HG03060 (cell line): Measurements from ENCODE around the gene C4B.
"Not testable (repeated sequence)": the region's sequence is repeated elsewhere in the genome, so short reads cannot be mapped to it uniquely, and the experiment has no call there.

Source experiments
- ATAC-seq: cut with Tn5 transposase; IDR thresholded peaks from one replicate; pipeline ENCODE4 v1.9.1; 2021; ENCODE audit warnings: low read depth, moderate number of reproducible peaks; ENCODE audit not compliant: unreplicated experiment

The C4B gene

DNA sequence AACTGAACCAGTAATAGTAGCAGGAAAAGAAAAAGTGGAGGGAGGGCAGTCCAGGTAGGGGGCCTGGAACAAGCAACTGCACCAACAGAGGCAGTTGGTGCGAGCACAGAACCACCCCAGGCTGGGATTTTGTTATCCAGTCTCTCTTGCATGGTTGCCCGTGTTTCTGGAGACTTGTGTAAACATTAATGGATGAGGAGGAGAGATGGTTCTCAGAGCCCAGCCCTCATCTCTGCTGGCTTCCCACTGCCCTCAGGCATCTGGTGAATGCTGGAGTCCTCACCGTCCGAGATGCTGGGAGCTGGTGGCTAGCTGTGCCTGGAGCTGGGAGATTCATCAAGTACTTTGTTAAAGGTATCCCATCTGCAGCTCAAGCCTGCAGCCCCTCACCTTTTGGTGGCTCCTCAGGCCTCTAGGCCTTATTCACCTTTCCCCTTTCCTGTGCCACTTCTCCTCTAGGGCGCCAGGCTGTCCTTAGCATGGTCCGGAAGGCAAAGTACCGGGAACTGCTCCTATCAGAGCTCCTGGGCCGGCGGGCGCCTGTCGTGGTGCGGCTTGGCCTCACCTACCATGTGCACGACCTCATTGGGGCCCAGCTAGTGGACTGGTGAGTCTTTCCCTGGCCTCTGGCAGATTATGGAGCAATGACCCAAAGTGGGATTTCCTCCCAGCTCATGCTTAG lies 34.3 kb upstream of the C4B start:
- ATAC-seq, result not testable (repeated sequence)

DNA sequence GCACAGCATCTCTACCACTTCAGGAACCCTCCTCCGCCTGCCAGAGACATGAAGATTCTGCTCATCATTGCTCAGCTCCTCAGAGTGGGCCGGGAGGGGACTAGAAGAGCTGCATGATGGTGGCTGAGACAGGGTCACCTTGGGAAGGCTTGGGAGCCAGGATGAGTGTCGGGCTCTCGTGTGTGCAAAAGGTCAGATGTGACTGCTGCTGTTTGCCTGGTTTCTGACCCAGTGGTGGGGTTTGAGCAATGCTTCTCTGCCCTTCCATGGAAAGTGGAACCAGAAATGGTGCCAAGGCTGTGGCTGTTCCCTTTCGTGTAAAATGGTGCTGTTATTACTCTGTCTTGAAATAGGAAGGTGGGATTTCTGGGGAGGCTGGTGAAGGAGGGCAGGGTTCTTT lies 33.6 kb upstream of the C4B start:
- not testable (repeated sequence) for ATAC-seq

DNA sequence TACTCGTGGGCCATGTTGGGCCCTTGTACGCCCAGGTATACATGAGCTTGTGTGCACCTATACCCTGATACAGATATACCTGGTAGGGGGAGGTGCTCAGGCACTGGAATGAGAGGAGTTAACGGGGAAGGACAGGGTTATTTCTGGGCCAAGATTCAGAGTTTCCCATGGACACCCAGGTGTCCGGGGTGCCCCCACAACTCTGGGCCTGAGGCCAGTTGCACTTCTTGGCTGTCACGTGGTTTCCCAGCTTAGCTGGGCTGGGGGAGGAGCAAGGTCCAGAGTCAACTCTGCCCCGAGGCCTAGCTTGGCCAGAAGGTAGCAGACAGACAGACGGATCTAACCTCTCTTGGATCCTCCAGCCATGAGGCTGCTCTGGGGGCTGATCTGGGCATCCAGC lies 32.9 kb upstream of the C4B start, which contains the start of gene C4A:
C4A (plus strand) TSS at position 314 of the 400 bp plus-strand sequence; CDS start at position 365, 51 bp downstream.
- ATAC-seq, result not testable (repeated sequence)

DNA sequence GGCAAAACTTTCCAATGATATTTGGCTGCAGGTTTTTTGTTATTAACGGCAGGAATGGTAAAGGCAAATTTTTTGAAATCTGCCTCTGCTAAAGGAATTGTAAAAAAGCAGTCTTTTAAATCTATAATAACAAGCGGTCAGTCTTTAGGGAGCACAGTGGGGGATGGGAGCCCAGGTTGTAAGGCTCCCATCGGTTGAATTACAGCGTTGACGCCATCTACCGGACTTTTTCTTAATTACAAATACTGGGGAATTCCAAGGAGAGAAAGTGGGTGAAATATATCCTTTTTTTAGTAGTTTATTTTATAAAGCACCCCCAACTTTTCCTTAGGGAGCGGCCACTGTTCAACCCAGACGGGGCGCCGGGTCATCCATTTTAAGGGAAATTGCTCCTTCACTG lies 25.2 kb upstream of the C4B start:
- not testable (repeated sequence) for ATAC-seq

DNA sequence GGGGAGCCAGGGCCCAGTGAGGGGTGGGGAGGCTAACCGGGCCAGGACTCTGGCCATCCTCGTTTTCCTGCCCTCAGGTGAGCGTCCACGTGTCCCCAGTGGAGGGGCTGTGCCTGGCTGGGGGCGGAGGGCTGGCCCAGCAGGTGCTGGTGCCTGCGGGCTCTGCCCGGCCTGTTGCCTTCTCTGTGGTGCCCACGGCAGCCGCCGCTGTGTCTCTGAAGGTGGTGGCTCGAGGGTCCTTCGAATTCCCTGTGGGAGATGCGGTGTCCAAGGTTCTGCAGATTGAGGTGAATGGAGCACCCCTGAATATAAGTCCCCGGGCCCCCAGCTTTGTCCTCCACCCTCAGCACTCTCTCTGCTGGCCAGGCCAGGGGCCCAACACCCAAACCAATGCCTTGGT lies 20.2 kb upstream of the C4B start:
- not testable (repeated sequence) for ATAC-seq

DNA sequence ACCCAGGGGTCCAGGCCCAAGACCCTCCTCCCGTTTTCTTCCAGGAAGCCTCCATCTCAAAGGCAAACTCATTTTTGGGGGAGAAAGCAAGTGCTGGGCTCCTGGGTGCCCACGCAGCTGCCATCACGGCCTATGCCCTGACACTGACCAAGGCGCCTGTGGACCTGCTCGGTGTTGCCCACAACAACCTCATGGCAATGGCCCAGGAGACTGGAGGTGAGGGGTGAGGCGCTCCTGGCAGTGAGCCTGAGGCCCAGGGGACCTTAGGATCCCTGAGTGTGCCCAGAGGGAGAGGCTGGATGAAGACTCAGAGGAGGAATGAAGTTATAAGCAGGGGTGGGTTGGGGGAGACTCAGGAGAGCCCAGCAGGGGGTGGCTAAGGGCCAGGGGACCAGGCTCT lies 18.2 kb upstream of the C4B start:
- ATAC-seq, result not testable (repeated sequence)

DNA sequence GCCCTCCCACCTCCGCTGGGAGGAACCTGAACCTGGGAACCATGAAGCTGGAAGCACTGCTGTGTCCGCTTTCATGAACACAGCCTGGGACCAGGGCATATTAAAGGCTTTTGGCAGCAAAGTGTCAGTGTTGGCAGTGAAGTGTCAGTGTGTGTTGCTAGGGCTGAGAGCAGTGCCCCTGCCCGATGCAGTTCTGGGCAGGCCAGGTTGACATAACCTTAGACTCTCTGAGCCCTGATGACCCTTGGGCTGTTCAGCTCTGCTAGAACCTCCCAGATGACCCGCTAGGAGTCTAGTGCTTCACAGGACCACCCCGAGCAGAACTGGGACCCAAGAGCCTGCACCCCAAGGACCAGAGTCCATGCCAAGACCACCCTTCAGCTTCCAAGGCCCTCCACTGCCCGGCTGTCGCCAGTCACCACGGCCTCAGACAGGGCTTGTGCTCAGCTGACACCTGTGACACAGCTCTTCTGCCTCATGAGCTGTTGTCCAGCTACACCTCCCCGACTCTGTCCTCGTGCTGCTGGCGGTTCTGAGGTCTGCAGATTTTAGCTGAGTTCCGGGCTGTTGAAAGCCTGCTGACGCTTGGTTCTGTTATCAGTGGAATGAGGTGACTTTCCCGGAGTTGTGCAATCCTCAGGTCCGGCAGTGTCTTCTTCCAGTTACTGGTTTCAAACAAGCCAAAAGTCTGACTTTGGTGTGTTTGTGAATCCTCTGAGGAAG lies 11.9 kb upstream of the C4B start:
- not testable (repeated sequence) for ATAC-seq

DNA sequence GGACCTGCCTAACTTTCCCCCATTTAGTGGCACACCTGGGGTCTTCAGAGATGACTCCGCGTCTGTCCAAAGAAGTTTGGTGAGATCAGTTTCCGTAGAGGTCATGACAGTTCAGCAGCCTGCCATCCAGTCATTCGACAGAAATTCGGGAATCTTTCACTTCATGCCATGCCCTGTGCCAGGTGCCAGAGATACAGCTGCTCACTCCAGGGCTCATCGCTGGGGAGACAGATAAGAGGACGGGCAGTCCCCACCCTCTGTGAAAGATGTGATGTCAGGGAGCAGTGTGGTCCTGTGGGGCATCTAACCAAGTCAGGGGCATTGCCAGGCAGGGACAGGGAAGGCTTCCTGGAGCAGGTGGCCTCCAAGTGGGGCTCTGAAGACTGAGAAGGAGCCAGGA lies 11.3 kb upstream of the C4B start:
- not testable (repeated sequence) for ATAC-seq

DNA sequence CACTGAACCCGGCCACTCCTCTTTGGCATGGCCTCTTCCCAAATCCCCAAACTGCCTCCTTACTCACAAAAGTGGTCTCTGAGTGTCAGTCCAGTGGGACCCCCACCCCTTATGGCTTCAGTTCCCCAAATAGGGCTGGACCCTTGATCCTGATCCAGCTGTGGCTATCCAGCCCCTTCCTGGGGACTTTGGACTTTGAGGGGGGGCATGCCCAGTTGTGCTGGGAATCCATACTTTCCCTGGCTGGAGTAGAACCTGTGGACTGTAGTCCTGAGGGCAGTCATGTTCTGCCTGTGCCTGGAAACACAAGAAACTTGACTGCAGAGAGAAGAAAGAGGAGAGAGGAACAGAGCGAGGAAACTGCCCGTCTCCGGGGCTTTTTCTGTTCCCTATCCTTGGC lies 10.2 kb upstream of the C4B start:
- not testable (repeated sequence) for ATAC-seq

DNA sequence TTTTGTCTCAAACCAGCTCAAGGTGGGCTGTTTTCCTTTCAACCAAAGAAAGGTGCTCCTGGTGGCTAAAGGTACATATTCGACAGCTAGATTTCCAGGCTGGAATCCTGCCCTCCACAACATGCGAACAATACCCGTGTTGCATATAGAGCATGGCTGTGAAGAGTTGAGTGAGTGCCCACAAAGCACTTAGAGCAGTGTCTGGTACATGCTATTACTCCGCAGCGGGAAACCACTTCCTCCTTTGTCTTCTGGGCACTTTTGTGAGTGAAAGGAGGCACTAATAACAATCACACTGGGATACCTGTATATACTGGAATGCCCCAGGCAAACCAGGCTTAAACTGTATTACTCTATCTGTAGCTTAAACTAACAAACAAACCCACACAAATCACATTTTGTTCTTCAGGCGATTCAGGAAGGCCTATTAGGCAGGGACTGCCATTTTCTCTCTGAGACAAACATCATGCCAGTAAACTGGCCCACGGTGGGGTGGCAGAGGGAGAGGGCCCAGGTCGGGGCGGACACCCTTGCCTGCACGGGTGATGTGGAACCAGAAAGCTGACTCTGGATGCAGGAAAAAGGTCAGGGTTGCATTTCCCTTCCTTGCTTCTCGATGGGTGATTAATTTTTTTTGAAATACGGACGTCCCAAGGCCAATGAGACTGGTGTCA lies 9.6 kb upstream of the C4B start:
- ATAC-seq, result not testable (repeated sequence)

DNA sequence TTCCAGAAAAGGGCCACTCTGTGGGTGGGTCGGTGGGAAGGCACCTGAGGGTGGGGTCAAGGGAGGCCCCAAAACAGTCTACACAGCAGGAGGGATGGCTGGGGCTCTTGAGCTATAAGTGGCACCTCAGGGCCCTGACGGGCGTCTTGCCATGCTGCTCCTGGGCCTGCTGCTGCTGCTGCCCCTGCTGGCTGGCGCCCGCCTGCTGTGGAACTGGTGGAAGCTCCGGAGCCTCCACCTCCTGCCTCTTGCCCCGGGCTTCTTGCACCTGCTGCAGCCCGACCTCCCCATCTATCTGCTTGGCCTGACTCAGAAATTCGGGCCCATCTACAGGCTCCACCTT lies 9.1 kb upstream of the C4B start:
- not testable (repeated sequence) for ATAC-seq

DNA sequence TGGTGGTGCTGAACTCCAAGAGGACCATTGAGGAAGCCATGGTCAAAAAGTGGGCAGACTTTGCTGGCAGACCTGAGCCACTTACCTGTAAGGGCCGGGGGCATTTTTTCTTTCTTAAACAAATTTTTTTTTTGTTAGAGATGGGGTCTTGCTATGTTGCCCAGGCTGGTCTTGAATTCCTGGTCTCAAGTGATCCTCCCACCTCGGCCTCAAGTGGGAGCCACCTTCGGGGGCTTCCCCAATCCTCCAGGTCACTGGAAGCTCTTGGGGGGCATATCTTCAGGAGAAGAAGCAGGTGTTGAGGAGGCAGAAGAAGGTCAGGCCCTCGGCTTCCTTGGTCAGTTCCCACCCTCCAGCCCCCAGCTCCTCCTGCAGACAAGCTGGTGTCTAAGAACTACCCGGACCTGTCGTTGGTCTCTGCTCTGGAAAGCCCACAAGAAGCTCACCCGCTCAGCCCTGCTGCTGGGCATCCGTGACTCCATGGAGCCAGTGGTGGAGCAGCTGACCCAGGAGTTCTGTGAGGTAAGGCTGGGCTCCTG lies 8.5 kb upstream of the C4B start:
- not testable (repeated sequence) for ATAC-seq

DNA sequence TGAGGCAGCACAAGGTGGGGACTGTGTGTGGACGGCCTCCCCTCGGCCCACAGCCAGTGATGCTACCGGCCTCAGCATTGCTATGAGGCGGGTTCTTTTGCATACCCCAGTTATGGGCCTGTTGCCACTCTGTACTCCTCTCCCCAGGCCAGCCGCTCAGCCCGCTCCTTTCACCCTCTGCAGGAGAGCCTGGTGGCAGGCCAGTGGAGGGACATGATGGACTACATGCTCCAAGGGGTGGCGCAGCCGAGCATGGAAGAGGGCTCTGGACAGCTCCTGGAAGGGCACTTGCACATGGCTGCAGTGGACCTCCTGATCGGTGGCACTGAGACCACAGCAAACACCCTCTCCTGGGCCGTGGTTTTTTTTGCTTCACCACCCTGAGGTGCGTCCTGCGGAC lies 7.5 kb upstream of the C4B start:
- not testable (repeated sequence) for ATAC-seq

DNA sequence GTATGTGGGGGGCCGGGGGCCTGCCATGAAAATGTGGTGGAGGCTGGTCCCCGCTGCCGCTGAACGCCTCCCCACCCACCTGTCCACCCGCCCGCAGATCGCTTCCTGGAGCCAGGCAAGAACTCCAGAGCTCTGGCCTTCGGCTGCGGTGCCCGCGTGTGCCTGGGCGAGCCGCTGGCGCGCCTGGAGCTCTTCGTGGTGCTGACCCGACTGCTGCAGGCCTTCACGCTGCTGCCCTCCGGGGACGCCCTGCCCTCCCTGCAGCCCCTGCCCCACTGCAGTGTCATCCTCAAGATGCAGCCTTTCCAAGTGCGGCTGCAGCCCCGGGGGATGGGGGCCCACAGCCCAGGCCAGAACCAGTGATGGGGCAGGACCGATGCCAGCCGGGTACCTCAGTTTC lies 6.6 kb upstream of the C4B start:
- ATAC-seq, result not testable (repeated sequence)

DNA sequence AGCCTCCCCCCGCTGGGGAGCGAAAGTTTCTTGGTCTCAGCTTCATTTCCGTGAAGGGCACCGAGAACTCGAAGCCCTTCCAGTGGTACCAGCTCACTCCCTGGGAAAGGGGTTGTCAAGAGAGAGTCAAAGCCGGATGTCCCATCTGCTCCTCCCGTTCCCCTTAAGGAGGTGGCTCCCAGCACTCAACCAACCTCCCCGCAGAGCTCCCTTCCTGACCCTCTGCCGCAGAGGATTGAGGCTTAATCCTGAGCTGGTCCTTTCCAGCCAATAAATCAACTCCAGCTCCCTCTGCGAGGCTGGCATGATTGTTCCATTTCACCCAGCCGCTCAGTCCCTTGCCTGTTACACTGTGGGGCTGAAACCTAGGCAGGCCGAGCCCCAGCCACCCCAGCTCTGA lies 6.0 kb upstream of the C4B start:
- not testable (repeated sequence) for ATAC-seq

DNA sequence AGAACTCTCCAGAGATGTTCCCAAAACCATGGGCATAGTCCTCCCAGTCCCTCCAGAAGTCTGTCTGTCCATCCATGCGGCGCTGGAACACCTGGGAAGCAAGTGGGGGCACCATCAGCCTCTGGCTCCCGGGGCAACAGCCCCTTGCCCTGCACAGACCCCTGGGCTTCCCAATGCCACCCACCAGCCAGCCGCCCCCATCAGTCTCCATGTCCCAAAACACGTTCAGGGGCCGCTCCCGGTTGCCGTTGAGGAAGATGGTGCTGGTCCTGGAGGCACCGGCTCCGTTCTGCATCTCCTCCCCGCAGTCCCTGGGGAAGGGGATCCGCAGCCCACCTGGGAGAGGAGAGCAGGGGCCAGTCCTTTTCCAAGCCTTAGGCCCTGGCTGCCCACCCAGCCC lies 5.1 kb upstream of the C4B start:
- ATAC-seq, result not testable (repeated sequence)

DNA sequence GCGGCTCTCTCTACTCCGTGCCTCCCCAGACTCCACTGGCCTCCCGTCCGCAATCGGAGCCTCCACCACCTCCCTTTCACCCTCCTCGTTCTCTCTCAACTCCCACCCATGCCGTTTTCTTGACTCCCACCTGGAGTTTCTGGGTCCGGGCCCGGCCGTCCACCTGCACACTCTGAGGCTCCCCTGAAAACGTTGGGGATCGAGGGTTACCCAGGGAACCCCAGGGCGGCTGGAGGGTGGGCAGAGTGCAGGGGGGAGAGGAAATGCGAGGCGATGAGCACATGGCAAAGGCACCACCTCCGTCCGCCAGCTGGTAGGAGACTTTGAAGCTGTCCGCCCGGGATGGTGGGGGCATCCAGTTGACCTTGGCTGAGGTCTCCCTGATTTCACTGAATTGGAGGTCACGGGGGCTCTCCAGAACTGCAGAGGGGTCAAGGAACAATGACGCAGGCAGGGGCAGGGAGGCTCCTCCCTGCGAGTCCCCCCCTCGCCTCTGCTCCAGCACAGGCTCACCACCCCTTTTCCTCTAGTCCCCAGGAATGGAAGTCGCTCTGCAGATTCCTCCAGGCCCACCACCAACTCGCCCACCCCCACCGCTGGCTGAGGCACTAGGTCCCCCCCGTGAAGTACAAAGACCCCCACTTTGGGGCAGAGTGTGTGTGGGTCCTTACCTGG lies 3.6 kb upstream of the C4B start:
- ATAC-seq, result not testable (repeated sequence)

DNA sequence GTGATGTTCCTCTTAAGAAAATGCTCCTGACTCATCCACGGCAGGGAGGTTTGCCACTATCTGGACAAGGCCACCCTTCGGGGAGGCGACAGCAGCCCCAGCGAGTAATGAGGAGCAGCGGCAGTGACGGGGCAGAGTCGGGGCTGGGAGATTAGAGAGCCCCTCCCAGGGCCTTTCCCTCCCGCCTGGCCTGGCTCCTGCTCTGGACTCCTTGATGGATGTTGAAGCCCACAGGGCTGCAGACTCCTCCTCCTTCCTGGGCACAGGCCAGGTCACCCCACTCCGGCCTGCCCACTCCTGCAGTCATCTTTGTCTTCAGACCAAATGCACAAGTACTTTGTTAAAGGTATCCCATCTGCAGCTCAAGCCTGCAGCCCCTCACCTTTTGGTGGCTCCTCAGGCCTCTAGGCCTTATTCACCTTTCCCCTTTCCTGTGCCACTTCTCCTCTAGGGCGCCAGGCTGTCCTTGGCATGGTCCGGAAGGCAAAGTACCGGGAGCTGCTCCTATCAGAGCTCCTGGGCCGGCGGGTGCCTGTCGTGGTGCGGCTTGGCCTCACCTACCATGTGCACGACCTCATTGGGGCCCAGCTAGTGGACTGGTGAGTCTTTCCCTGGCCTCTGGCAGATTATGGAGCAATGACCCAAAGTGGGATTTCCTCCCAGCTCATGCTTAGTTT lies 1.5 kb upstream of the C4B start:
- not testable (repeated sequence) for ATAC-seq

DNA sequence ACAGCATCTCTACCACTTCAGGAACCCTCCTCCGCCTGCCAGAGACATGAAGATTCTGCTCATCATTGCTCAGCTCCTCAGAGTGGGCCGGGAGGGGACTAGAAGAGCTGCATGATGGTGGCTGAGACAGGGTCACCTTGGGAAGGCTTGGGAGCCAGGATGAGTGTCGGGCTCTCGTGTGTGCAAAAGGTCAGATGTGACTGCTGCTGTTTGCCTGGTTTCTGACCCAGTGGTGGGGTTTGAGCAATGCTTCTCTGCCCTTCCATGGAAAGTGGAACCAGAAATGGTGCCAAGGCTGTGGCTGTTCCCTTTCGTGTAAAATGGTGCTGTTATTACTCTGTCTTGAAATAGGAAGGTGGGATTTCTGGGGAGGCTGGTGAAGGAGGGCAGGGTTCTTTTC lies 857 bp upstream of the C4B start:
- not testable (repeated sequence) for ATAC-seq

DNA sequence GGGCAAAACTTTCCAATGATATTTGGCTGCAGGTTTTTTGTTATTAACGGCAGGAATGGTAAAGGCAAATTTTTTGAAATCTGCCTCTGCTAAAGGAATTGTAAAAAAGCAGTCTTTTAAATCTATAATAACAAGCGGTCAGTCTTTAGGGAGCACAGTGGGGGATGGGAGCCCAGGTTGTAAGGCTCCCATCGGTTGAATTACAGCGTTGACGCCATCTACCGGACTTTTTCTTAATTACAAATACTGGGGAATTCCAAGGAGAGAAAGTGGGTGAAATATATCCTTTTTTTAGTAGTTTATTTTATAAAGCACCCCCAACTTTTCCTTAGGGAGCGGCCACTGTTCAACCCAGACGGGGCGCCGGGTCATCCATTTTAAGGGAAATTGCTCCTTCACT lies 7.5 kb downstream of the C4B start:
- ATAC-seq, result not testable (repeated sequence)
